Natural killer cell treated with Interleukin-12 subunit alpha and Interleukin-12 subunit beta and Interleukin-15 and Interleukin-18, amount 100 ng/mL, for 72 hours (primary cell): ENCODE measurements around the gene PLXNA2. TPM values are rescaled to one million over a fixed set of nuclear protein-coding genes. Genes with fewer than 3 reads are reported as not detected.

Experiments used
- ATAC-seq, 2 donors: fragments of 150-1000 bp; cut with Tn5 transposase in 1 of 2; sonication (Bioruptor Pico), chemical (Tn5 transposase) in 1 of 2; 2 replicates each; pipeline ENCODE4 v1.10.0; 2021
- DNase-seq: peaks from one replicate; pipeline ENCODE4 v3.0.0; 2022; ENCODE audit warnings: low spot score
- H3K27ac Mint-ChIP-seq, 2 donors: 1 replicate in 1 of 2; 2 replicates in 1 of 2; pipeline ENCODE4 v1.8.0; 2022; ENCODE audit warnings: mixed read lengths in 2 of 2, mild to moderate bottlenecking in 1 of 2, moderate library complexity in 1 of 2
- H3K27me3 Mint-ChIP-seq, 2 donors: 1 replicate in 1 of 2; 2 replicates in 1 of 2; pipeline ENCODE4 v1.8.0; 2022; ENCODE audit warnings: mixed read lengths in 2 of 2
- H3K36me3 Mint-ChIP-seq: one replicate; pipeline ENCODE4 v1.8.0; 2022; ENCODE audit warnings: mixed read lengths
- H3K4me1 Mint-ChIP-seq, 2 donors: 1 replicate in 1 of 2; 2 replicates in 1 of 2; pipeline ENCODE4 v1.8.0; 2022; ENCODE audit warnings: low read depth in 2 of 2, mixed read lengths in 2 of 2, mild to moderate bottlenecking in 1 of 2
- H3K4me3 Mint-ChIP-seq: one replicate; pipeline ENCODE4 v1.8.0; 2022; ENCODE audit warnings: mixed read lengths
- H3K9me3 Mint-ChIP-seq: 2 replicates; pipeline ENCODE4 v1.8.0; 2022; ENCODE audit warnings: mixed read lengths
- total RNA-seq, 2 donors: library from RNA; stranded (reverse); gene quantifications; one replicate each; pipeline ENCODE4 v1.2.3, GENCODE V29; 2022

Gene PLXNA2
- total RNA-seq, 2 donors from 2014 or later = 1.1 to 1.3 TPM

GRCh38 chr1:207977876-207978275 is 266.3 kb downstream of the PLXNA2 start:
- ATAC-seq (no peak), DNase-seq (no peak)
- Mint-ChIP-seq H3K27me3 (peaks cover 38 to 62% of the 10 kb centered on the region in 2 donors), H3K36me3 (no peaks in the 10 kb centered on the region), H3K4me3 (no peak overlapping the region), H3K9me3 (no peaks in the 10 kb centered on the region), H3K4me1 (no peaks in the 10 kb centered on the region), H3K27ac (no peak overlapping the region)

- ATAC-seq (no peak), DNase-seq (no peak)
- Mint-ChIP-seq H3K27me3 (peaks cover 38 to 43% of the 10 kb centered on the region in 2 donors), H3K4me3 (no peak overlapping the region), H3K27ac (no peak overlapping the region), H3K4me1 (no peaks in the 10 kb centered on the region), H3K36me3 (no peaks in the 10 kb centered on the region), H3K9me3 (no peaks in the 10 kb centered on the region)
These were observed 270.2 kb downstream of the PLXNA2 start for GRCh38 chr1:207973898-207974568.

GRCh38 chr1:207972337-207972736 is 271.8 kb downstream of the PLXNA2 start:
- Mint-ChIP-seq H3K36me3 (no peaks in the 10 kb centered on the region), H3K9me3 (no peaks in the 10 kb centered on the region), H3K27ac (no peak overlapping the region), H3K27me3 (peaks cover 34 to 36% of the 10 kb centered on the region in 2 donors), H3K4me1 (no peaks in the 10 kb centered on the region), H3K4me3 (no peak overlapping the region)
- ATAC-seq = no peak
- DNase-seq = no peak
